SK-N-SH (cell line): ENCODE results near the gene SNX9. TPM values are rescaled to one million over a fixed set of nuclear protein-coding genes. Genes with fewer than 3 reads are reported as not detected.

Experiments used
- CTCF ChIA-PET: fragments of 300-600, 350-600 bp; formaldehyde crosslinking; extraction: SDS; loops from one replicate; lab custom pipeline; 2021; lab: Yijun Ruan, JAX
- POLR2A ChIA-PET: fragments of 350-600 bp; sonication (Branson Sonifier 250); formaldehyde crosslinking; extraction: SDS; loops from one replicate; lab custom pipeline; 2020; ENCODE audit warnings: antibody characterized with exemption, inconsistent platforms; lab: Yijun Ruan, JAX
- DNase-seq: peaks from one replicate; pipeline ENCODE4 v3.0.0; 2012
- H2AFZ ChIP-seq: fragments of 200-600 bp; sonication (generic); 2 replicates; pipeline ENCODE4 v1.8.1; 2016; ENCODE audit warnings: antibody characterized with exemption, mild to moderate bottlenecking, low read depth
- H3F3A ChIP-seq: fragments of 200-600 bp; sonication (generic); replicated peaks from 2 replicates; pipeline ENCODE3; 2016; ENCODE audit warnings: antibody characterized with exemption, mild to moderate bottlenecking; ENCODE audit not compliant: insufficient read depth
- H3K27ac ChIP-seq, 2 experiments: fragments of 200-500 bp in 1 of 2; fragments of 200-600 bp in 1 of 2; sonication (Bioruptor generic) in 1 of 2; sonication (generic), shearing (Covaris generic) in 1 of 2; 2 replicates each; pipeline versions ENCODE4 v1.5.1 to v1.6.1; 2014 to 2016; ENCODE audit warnings: low read depth in 2 of 2, inconsistent platforms in 1 of 2, low read length in 1 of 2, mild to moderate bottlenecking in 1 of 2, mixed read lengths in 1 of 2
- H3K27me3 ChIP-seq: fragments of 200-600 bp; sonication (generic), shearing (Covaris generic); 2 replicates; pipeline ENCODE4 v1.6.1; 2016; ENCODE audit warnings: mixed run types; ENCODE audit not compliant: insufficient read depth
- H3K36me3 ChIP-seq, 2 experiments: fragments of 200-500 bp in 1 of 2; fragments of 200-600 bp in 1 of 2; sonication (Bioruptor generic) in 1 of 2; sonication (generic) in 1 of 2; replicated peaks in 1 of 2; 2 replicates each; pipeline versions ENCODE3 to v1.5.1; 2014 to 2016; ENCODE audit warnings: low read length in 1 of 2, mild to moderate bottlenecking in 1 of 2; ENCODE audit not compliant: insufficient read depth in 2 of 2, control insufficient read depth in 1 of 2
- H3K4me1 ChIP-seq, 2 experiments: fragments of 200-500 bp in 1 of 2; fragments of 200-600 bp in 1 of 2; sonication (Bioruptor generic) in 1 of 2; sonication (generic), shearing (Covaris generic) in 1 of 2; 2 replicates each; pipeline versions ENCODE4 v1.5.1 to v1.6.1; 2014 to 2016; ENCODE audit warnings: low read depth in 1 of 2, low read length in 1 of 2, mixed run types in 1 of 2; ENCODE audit not compliant: insufficient read depth in 2 of 2, control insufficient read depth in 1 of 2
- H3K4me2 ChIP-seq: fragments of 200-600 bp; sonication (generic), shearing (Covaris generic); 2 replicates; pipeline ENCODE4 v1.6.1; 2017; ENCODE audit warnings: mixed run types
- H3K4me3 ChIP-seq, 2 experiments: fragments of 200-500 bp in 1 of 2; fragments of 200-600 bp in 1 of 2; sonication (Bioruptor generic) in 1 of 2; sonication (generic), shearing (Covaris generic) in 1 of 2; 2 replicates each; pipeline versions ENCODE4 v1.5.1 to v1.8.1; 2014 to 2016; ENCODE audit warnings: low read depth in 2 of 2, inconsistent platforms in 1 of 2, low read length in 1 of 2, mild to moderate bottlenecking in 1 of 2, mixed read lengths in 1 of 2, moderate library complexity in 1 of 2
- H3K79me2 ChIP-seq: fragments of 200-600 bp; sonication (generic); 2 replicates; pipeline ENCODE4 v1.8.1; 2017; ENCODE audit warnings: mild to moderate bottlenecking; ENCODE audit not compliant: insufficient read depth
- H3K9ac ChIP-seq: fragments of 200-600 bp; sonication (generic); 2 replicates; pipeline ENCODE4 v1.6.1; 2017; ENCODE audit warnings: mixed run types
- H3K9me2 ChIP-seq: fragments of 200-600 bp; sonication (generic); 2 replicates; pipeline ENCODE4 v1.6.1; 2017; ENCODE audit warnings: mixed run types
- H3K9me3 ChIP-seq: fragments of 200-600 bp; sonication (generic); 2 replicates; pipeline ENCODE4 v1.6.1; 2017; ENCODE audit warnings: mixed run types, mild to moderate bottlenecking, moderate library complexity
- H4K20me1 ChIP-seq: fragments of 200-600 bp; sonication (generic); 2 replicates; pipeline ENCODE4 v1.6.1; 2017; ENCODE audit warnings: mild to moderate bottlenecking, mixed run types; ENCODE audit not compliant: insufficient read depth
- CHD2 ChIP-seq: fragments of 150-350 bp; IDR thresholded peaks from 2 replicates; pipeline ENCODE4 v1.6.1; 2018; ENCODE audit warnings: low read length; ENCODE audit not compliant: partially characterized antibody
- EZH2phosphoT487 ChIP-seq: fragments of 200-600 bp; sonication (generic); IDR thresholded peaks from 2 replicates; pipeline ENCODE4 v1.6.1; 2017; ENCODE audit warnings: low read depth, mixed run types, mild to moderate bottlenecking, antibody characterized with exemption, moderate library complexity, borderline replicate concordance
- FOXJ3 ChIP-seq: sonication (generic); formaldehyde crosslinking; IDR thresholded peaks from 2 replicates; pipeline ENCODE4 v1.5.1; 2020; ENCODE audit warnings: mild to moderate bottlenecking, missing genetic modification reagents
- FOXM1 ChIP-seq: IDR thresholded peaks from 2 replicates; pipeline ENCODE4 v1.4.0; 2012; ENCODE audit warnings: low read depth, mild to moderate bottlenecking
- GATA2 ChIP-seq: sonication (generic); formaldehyde crosslinking; IDR thresholded peaks from 2 replicates; pipeline ENCODE4 v1.5.0; 2020; ENCODE audit warnings: mild to moderate bottlenecking, missing genetic modification reagents
- POLR2AphosphoS5 ChIP-seq: IDR thresholded peaks from 2 replicates; pipeline ENCODE4 v1.6.1; 2012; ENCODE audit warnings: low read depth, low read length
- TAF1 ChIP-seq: IDR thresholded peaks from 2 replicates; pipeline ENCODE4 v1.6.1; 2012; ENCODE audit warnings: low read depth, mild to moderate bottlenecking, low read length, moderate library complexity, borderline replicate concordance
- USF2 ChIP-seq: fragments of 150-350 bp; IDR thresholded peaks from 2 replicates; pipeline ENCODE4 v1.6.1; 2017; ENCODE audit warnings: antibody characterized with exemption, low read length, low read depth, borderline replicate concordance
- YY1 ChIP-seq: IDR thresholded peaks from 2 replicates; pipeline ENCODE4 v1.4.0; 2012; ENCODE audit warnings: low read depth, mild to moderate bottlenecking
- WGBS: methylation state at CpG from one replicate; pipeline ENCODE4 v1.1.6; 2017; ENCODE audit warnings: low lambda C conversion rate; 5-methylcytosine and 5-hydroxymethylcytosine counted together
- polyA plus RNA-seq, 3 experiments: library from polyadenylated mRNA; depleted of rRNA; stranded (reverse); fragments of >200 nt; gene quantifications; 2 replicates each; pipeline ENCODE4 v1.2.3, GENCODE V29; 2012
- TF ChIP-seq, protein P1 (sequence below): IDR thresholded peaks from 2 replicates; pipeline ENCODE4; 2012
- TF ChIP-seq, protein P2 (sequence below): IDR thresholded peaks from 2 replicates; pipeline ENCODE4 v1.4.0; 2012; ENCODE audit warnings: low read depth
- TF ChIP-seq, protein P3 (sequence below): IDR thresholded peaks from 2 replicates; pipeline ENCODE4 v1.4.0; 2012; ENCODE audit warnings: low read depth, borderline replicate concordance

SNX9 gene
- polyA plus RNA-seq, 1 of the 3 experiments (the other 2 are of a cell fraction) = 31.6 TPM

GRCh38 chr6:157821342-157822033 lies 1.6 kb upstream of the SNX9 start:
- DNase-seq = no peak
- 0 out of 2 replicates have a peak, but pooled peaks cover 6% of the 10 kb centered on the region for H4K20me1 ChIP-seq
- POLR2A ChIA-PET = no interaction called here

More at GRCh38 chr6:157821342-157822033, 1.6 kb upstream of the SNX9 start:
- Histone ChIP-seq H2AFZ (no peak overlapping the region), H3K27ac (no peak overlapping the region), H3K9ac (no peak overlapping the region), H3F3A (peaks cover 19% of the 10 kb centered on the region)
- TF ChIP-seq YY1 = no peak
- TF ChIP-seq CHD2 = no peak
- TF ChIP-seq, protein P1, sequence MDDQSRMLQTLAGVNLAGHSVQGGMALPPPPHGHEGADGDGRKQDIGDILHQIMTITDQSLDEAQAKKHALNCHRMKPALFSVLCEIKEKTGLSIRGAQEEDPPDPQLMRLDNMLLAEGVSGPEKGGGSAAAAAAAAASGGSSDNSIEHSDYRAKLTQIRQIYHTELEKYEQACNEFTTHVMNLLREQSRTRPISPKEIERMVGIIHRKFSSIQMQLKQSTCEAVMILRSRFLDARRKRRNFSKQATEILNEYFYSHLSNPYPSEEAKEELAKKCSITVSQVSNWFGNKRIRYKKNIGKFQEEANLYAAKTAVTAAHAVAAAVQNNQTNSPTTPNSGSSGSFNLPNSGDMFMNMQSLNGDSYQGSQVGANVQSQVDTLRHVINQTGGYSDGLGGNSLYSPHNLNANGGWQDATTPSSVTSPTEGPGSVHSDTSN = no peak
- no peak for TF ChIP-seq POLR2AphosphoS5
- TF ChIP-seq, protein P2, sequence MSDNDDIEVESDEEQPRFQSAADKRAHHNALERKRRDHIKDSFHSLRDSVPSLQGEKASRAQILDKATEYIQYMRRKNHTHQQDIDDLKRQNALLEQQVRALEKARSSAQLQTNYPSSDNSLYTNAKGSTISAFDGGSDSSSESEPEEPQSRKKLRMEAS = no peak
- TF ChIP-seq USF2 = no peak
- TF ChIP-seq EZH2phosphoT487 = no peak
- TF ChIP-seq, protein P3, sequence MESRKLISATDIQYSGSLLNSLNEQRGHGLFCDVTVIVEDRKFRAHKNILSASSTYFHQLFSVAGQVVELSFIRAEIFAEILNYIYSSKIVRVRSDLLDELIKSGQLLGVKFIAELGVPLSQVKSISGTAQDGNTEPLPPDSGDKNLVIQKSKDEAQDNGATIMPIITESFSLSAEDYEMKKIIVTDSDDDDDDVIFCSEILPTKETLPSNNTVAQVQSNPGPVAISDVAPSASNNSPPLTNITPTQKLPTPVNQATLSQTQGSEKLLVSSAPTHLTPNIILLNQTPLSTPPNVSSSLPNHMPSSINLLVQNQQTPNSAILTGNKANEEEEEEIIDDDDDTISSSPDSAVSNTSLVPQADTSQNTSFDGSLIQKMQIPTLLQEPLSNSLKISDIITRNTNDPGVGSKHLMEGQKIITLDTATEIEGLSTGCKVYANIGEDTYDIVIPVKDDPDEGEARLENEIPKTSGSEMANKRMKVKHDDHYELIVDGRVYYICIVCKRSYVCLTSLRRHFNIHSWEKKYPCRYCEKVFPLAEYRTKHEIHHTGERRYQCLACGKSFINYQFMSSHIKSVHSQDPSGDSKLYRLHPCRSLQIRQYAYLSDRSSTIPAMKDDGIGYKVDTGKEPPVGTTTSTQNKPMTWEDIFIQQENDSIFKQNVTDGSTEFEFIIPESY = no peak
- no peak for TF ChIP-seq GATA2 (CRISPR knock-in tag)
- no peak for TF ChIP-seq FOXJ3 (CRISPR knock-in tag)
- no peak for TF ChIP-seq TAF1
- TF ChIP-seq FOXM1 = no peak
- TF ChIP-seq, all 33 proteins: peak for 0
- no peak overlapping the region for H3K4me3 ChIP-seq
- H3K4me1 ChIP-seq = peaks cover 7 to 10% of the 10 kb centered on the region in 2 experiments; a peak in 3 of 4 replicates
- peaks cover 29% of the 10 kb centered on the region for H3K79me2 ChIP-seq
- no peaks in the 10 kb centered on the region for H3K36me3 ChIP-seq
- H3K4me2 ChIP-seq = no peak overlapping the region
- CTCF ChIA-PET = interaction anchor here (0.7 kb wide), 1 partner anchor 776 kb away, joined by 3 read pairs; no protein-coding TSS in a partner anchor
- H3K9me3 ChIP-seq = no peaks in the 10 kb centered on the region
- no peaks in the 10 kb centered on the region for H3K27me3 ChIP-seq
- H3K9me2 ChIP-seq = no peaks in the 10 kb centered on the region
- 94% methylated on average over 6 of the region's 6 CpGs for WGBS
